OCI-LY7 (cell line): ENCODE results near the gene ADGRG4.
A peak's percentile ranks its signal among the peaks of the same experiment; 100 is the strongest.

Source experiments
- CTCF ChIP-seq: fragments of 200-600 bp; sonication (generic); conservative IDR thresholded peaks from 2 replicates; pipeline ENCODE4 v1.5.1; 2014; ENCODE audit warnings: mild to moderate bottlenecking, antibody characterized with exemption, low read length, moderate library complexity, mixed read lengths
- EZH2phosphoT487 ChIP-seq: fragments of 200-600 bp; sonication (generic); IDR thresholded peaks from 2 replicates; pipeline ENCODE4 v1.6.1; 2018; ENCODE audit warnings: low read depth, borderline replicate concordance, mild to moderate bottlenecking, mixed run types, antibody characterized with exemption, low read length, moderate library complexity, mixed read lengths

- TF ChIP-seq CTCF: peak; percentile 45; the same call in 1 of the 2 replicates
- no peak for TF ChIP-seq EZH2phosphoT487
Measured at GRCh38 chrX:136272325-136272724, 28.4 kb upstream of the ADGRG4 start.
